HG03558 (cell line): ENCODE results near the gene CDC42BPB.
"Not testable (repeated sequence)": the region's sequence is repeated elsewhere in the genome, so short reads cannot be mapped to it uniquely, and the experiment has no call there.

Source experiments
- ATAC-seq: cut with Tn5 transposase; IDR thresholded peaks from one replicate; pipeline ENCODE4 v1.9.1; 2021; ENCODE audit warnings: moderate number of reproducible peaks; ENCODE audit not compliant: unreplicated experiment; ENCODE audit errors: extremely low read depth

CDC42BPB gene

DNA sequence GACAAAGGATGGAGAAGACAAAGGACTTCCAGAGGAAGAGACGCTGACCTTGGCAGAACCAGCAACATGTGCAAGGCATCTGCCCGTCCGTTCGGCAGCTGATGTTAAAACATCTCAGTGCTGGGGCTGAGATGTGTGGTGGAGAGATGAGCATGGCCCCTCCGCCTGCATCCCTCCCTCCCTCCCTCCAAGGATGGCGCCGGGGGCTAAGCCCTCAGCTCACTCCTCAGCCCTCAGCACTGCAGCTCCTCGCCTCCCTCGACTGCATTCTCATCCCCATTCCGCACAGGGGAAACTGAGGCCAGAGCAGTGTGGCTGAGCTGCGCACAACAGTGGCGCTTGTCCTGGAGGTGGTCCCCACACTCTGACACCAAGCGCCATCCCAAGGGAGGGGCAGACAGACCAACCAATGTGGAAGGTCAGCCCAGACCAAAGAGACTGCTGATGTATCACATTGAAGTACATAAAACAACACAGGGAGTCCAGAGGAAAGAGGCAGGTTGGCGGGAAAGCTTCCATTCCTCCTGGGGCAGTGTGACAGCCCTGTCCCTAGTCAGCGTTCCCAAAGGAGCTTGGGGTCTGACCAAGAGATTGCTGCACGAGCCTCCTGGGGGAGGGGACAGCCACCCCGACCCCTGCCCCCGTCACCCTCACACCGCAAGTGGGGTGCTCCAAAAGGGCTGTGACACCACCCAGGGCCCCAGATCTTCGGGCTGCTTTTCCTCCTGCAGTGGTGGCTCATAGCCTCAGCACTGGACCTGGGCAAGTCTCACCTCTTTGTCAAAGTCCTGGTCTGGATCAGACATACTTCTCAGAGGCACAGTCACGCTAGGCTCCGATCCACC is 119.8 kb downstream of the CDC42BPB start:
- ATAC-seq = no peak

DNA sequence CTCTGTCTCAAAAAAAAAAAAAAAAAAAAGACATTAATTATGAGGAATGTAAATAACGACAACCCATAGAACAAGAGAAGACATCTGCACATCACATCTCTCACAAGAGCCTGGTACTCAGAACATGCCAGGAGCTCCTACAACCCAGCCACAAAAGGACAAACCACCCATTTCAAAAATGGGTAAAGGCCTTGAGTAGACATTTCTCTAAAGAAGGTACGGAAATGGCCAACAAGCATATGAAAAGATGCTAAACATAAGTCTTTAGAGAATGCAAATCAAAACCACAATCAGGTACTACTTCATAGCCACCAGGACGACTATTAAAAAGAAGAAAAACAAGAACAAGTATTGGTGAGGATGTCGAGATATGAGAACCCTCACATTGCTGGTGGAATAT is 121.6 kb downstream of the CDC42BPB start:
- ATAC-seq = no peak

DNA sequence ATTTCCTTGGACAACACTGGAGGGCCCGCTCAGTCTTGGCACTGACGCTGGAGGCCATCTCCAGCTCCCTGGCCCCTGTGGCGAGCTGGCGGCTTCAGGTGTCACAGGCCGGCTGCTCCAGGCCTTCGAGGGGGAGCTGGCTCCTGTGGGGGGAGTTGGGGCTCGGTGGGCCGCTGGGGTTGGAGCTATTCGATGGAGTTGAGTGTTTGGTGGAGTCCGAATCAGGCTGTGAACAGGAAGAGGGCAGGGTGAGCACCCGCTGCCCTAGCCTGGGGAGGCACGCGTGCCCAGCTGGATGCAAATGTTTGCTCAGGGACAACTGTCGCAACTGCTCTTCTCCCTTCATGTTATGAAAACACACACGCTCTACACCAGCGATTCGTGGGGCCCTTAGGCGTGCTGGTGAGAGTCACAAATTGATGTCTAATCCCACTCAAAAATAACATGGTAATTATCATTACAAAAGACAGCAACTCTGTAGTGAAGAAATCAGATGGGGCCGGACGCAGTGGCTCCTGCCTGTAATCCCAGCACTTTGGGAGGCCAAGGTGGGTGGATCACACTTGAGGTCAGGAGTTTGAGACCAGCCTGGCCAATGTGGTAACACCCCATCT is 123.6 kb downstream of the CDC42BPB start:
- ATAC-seq = no peak

DNA sequence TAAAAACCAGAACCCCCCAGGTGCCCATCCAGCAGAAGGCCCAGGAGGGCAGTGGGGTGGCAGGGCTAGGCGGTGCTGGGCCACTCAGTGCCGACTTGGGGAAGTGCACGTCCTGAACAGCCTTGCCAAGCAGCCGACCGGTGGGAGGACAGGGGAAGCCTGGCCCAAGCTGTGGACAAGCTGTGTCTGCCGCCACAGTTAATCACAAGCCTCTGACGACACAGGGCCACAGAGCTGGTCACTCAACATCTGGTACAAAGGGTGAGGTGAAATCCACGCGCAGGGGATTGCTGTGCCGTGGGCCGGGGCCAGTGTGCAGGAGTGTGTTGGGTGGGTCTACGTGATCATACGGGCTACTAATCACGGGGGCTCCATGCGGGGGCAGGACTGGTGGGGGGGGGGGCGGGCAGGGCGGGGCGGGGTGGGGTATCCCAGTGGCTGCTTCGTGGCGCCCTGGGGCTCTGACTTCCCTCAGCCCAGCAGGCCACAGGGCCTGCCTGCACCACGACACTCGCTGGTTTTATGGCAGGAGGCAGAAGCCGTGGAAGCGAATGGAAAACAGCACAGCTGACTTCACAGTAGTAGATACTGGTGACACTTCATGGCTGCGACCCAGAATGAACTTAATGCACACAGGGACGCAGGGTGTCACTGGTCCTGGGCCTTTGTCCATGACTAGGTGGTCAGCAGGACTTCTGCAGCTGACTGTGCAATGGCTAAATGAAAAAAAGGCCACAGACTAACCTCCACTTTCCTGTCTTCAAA is 124.7 kb downstream of the CDC42BPB start:
- ATAC-seq = no peak

DNA sequence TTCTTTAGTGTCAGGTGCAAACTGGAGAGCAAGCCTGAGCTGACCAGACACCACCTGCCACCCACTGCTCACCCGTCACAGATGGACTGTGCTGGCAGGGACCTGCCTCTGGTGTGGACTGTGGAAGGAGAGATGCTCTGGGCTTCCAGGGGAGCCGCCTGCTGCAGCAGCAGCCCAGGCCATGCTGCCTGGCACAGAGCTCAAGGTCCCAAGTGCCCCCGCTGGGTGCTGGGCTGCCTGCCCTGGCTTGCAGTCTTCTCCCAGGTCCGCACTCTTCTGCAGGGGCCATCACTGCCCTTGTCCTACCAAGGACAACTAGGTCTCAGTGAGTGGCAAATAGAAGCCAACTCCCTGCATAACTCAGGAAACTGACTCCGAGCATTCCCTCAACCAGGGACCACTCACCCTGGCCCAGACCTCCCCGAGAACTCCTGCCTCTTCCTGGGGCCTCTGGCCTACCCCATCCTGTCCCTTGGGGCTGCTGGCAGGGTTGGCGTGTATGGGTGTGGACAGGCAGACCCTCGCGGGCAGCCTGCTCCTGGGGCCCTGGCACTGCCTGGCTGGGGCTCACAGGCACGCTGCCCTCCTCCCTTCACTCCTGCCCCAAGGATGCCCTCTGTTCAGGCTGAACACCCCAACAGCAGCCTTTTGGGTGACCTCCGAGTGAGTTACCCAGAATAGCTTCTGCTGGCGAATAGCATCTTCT is 125.6 kb downstream of the CDC42BPB start:
- ATAC-seq = no peak

DNA sequence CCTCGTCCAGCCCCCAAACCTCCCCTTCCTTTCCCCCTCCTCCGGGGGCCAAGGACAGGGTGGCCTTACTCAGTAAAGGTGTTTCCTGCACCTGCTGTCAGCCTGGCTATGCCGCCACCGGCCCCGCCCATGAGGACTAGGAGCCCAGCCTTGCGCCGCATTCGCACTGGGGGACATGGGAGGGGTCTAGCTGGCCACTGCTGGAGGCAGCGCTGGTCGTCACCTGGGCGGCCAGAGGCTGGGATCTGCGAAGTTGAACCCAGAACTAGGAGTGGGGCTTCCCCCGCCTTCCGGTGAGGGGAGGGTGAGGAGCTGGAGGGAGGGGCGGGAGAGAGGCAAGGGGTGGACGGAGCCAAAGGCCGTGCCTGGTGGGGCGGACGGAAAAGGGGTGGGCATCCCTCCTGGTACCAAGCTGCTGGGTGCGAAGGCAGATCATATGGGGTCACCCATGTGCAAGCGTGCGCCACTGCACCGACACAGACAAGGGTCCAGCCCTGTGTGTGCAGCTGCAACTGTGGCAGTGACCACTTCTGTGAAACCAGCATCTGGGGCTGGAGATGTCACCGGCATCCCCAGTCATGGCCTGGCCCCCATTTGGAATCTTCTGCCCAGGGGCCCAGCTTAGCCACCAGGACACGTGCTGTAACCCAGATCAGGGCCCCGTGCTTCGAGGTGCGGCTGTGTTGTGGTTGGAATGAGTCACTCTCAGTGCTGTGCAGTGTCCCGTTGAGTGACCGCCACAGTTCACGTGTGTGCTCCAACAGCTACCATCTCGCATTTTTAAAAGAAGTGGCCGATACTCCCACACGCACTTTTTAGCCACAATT is 126.4 kb downstream of the CDC42BPB start:
- ATAC-seq = no peak

DNA sequence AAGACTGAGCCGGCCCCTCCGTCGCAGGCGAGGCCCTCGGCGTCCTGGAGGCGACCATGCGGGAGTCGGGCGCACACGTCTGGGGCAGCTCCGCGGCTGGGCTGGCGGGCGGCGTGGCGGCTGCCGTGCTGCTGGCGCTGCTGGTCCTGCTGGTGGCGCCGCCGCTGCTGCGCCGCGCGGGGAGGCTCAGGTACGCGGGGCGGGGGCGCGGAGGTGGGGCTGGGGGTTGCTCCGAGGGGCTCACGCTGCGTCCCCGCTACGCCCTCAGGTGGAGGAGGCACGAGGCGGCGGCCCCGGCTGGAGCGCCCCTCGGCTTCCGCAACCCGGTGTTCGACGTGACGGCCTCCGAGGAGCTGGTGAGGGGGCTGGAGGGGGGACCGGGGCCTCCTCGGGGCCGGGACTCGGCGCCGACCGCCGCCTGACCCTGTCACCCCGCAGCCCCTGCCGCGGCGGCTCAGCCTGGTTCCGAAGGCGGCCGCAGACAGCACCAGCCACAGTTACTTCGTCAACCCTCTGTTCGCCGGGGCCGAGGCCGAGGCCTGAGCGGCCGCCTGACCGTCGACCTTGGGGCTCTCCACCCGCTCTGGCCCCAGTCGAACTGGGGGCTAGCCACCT is 127.1 kb downstream of the CDC42BPB start:
- ATAC-seq = no peak

DNA sequence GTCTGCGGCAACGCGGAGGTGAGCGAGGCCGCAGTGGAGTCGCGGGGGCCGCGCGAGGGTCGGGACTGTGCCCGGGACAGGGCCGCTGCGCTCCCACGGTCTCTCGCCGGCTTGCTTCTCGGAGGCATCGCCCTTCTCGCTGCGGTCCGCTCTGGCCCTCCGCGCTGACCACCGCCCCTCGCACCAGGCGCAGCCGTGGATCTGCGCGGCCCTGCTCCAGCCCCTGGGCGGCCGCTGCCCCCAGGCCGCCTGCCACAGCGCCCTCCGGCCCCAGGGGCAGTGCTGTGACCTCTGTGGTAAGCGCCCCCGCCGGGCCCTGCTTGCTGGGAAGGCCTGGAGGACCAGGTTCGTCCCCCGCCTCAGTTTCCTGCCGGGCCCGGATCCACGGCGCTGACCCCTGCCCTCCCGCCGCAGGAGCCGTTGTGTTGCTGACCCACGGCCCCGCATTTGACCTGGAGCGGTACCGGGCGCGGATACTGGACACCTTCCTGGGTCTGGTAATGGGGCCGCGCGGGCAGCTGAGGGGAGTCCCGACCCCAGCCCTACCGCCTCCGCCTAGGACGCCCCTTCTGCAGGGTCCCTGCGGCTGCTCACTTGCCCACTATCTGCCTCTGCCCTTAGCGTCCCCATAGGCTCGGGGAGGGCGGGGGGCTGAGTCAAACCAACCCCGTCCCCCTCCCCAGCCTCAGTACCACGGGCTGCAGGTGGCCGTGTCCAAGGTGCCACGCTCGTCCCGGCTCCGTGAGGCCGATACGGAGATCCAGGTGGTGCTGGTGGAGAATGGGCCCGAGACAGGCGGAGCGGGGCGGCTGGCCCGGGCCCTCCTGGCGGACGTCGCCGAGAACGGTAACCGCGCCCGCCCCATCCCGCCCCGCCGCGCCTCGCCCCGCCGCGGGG is 127.9 kb downstream of the CDC42BPB start:
- no peak for ATAC-seq

DNA sequence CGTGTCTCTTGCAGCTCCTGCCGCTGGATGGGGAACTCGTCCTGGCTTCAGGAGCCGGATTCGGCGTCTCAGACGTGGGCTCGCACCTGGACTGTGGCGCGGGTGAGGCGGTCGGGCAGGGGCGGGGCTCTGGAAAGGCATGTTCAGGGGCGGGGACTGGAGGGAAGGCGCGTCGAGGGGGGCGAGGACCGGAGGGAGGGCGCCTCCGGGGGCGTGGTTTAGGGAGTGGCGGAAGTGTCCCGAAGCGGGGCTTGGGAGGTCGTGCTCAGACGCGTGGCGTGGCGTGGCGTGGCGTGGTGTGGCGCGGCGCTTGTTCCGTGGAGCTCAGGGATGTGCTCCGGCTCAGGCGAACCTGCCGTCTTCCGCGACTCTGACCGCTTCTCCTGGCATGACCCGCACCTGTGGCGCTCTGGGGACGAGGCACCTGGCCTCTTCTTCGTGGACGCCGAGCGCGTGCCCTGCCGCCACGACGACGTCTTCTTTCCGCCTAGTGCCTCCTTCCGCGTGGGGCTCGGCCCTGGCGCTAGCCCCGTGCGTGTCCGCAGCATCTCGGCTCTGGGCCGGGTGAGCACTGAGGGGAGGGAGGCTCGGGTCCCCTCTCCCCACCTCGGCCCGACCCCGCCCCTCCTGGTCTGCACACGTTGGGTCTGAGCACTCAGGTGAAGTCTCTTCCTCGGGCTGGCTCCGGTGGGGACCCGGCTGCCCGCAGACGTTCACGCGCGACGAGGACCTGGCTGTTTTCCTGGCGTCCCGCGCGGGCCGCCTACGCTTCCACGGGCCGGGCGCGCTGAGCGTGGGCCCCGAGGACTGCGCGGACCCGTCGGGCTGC is 128.7 kb downstream of the CDC42BPB start:
- no peak for ATAC-seq

DNA sequence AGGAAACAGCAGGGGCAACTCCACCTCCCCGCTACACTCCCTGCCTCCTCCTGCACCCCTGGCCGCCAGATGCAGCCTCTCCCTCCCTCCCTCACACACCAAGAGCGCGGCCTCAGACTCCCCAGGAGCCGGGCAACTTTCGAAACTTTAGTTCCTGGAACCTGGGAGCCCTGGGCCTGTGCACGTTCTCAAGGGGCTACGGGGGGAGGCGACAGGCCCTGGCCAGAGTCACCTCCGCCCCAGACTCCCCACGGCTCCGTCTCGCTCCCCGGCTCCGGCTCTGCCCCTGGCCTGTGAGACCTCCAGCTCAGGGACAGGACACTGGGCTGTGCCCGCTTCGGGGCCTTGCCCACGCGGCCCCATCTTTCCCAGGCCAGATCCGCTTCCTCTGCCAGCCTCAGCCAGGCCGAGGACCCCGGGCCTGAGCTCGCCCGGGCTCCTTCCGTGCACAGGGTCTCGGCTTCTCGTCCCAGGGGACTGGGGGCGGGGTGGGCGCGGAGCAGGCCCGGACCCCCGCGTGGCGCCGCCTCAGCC is 129.4 kb downstream of the CDC42BPB start:
- no peak for ATAC-seq

DNA sequence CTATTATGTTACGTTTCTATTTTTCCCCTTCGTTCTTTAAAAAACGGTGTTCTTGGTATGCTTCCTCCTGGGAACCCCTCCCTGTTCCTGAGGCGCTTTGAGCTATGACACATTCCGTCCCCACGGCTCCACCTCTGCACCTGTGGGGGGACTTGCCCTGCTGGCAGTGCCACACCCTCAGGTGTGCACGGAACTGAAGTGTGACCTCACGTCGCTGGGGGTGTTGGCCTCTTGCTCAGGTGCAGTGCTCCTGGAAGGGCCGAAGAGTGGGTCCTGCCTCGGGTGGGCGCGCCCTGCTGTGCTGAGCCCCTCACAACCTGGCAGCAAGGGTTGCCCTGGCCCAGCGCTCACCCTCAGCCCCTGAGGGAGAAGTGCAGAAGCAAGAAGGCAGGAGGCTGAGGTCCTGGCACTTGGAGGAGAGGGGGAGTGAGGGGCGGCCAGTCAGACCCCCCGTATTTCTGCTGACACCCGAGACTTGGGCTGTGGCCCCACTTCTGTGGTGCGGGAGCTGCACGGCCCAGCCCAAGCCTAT is 129.9 kb downstream of the CDC42BPB start:
- ATAC-seq = no peak

DNA sequence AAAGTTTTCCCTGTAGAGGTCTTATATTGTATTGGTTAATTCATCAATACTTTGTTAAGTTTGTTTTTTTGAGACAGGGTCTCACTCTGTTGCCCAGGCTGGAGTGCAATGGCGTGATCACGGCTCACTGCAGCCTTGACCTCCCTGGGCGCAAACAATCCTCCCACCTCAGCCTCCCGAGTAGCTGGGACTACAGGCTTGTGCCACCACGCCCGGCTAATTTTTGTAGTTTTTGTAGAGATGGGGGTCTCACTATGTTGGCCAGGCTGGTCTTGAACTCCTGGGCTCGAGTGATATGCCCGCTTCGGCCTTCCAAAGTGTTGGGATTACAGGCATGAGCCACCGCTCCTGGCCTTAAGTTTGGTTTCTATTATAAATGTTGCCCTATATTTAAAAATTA is 130.5 kb downstream of the CDC42BPB start:
- ATAC-seq = not testable (repeated sequence)

DNA sequence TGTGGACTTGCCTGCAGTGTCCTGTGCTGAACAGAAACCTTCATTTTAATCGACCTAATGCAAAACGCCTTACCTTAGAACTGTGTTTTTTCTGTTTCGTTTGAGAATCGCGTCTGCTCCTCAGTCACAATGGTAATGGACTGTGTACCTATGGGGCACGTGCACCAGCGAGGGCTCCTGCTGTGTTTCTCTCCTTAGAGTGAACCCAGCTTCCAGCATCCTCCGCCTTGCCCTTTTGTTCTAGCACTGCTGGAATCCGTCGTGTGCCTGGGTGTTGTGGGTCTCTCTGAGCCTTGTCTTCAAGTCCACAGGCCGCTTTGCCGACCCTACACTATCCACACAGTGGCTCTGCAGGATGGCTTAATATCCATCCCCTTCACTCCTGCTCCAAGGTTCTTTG is 131.2 kb downstream of the CDC42BPB start:
- ATAC-seq = no peak

DNA sequence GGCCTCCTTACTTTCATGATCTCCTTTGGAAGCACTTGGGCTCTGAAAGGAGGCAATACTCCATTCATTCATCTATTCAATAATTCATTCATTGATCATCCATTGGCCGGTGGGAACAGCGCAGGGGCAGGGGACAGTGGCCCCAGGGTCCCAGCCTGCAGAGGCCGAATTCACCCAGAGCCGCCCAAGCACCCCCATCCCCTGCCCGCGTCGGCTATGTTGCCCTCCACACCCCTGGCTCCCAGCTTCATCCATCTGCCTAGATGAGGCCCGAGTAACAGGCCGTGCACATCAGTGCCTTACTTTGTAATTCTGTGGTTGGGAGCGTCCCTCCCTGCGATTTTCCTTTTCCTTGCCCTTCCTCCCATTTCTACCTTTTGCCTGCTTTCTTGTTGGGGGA is 131.7 kb downstream of the CDC42BPB start:
- no peak for ATAC-seq

DNA sequence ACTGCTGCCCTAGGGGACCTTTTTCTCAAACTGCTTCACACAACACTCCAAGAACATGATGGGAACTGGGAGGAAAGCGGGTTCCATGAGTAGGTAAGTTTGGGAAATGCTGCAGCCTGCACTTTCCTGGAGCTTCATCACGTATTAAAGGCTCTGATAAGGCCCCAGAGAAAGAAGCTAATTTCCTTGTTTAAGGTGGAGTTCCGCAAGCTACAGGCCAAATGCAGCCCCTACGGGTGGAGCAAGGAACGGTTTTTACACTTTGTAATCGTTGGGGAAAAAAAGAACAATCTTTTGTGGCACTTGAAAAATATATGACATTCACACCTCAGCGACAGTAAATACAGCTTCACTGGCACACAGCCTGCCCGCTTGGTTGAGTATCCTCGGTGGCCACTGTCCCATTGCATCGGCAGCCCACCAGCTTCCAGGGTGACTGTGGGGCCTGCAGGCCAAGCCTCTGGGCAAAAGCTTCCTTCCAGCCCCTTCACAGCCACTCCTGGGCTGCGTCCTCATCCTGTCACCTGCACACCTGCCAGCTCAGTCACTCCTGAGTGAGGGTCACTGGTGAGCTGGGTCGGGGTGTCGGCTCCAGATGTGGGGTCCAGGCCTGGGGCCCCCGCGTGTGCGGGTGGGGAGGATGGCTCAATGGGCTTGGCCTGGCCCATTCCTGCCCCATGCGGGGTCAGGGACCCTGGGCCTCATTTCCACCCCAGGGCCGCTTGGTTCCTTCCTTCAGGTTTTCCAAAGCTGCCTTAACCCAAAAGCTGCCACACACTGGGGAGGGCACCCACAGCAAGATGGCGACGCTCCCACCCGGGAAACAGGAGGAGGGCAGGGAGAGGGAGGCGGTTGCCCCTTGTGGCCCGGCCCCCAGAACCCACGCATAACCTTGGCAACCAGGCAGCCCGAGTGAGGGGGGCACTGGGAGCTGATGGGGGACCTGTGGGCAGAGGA is 132.4 kb downstream of the CDC42BPB start:
- ATAC-seq = no peak

DNA sequence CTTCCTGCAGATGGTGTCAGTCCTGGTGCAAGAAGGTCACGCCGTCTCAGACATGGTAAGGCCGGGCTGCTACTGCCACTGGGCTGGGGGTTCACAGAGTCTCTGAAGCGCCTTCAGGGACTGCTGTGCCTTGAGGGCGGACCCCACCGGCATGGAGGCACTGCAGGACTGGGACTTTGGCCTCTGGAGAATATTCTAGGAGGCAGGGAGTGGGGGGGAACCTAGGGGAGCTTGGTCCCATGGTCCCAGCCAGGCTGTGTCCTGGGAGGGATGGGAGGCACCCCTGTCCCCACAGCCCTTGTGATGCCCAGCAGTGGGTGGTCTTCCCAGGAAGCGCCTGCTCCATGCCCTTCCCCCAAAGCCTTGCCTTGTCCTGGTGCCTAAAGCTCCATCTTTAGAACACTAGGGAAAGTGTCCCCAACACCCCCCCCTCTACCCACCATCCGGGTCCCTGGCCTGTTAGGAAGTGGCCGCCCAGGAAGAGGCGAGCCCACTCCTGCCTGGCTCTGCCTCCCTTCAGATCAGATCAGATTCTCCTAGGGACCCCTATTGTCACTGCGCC is 133.3 kb downstream of the CDC42BPB start:
- no peak for ATAC-seq
